Erythroblast (primary cell): ENCODE measurements around the gene WDCP.

Experiments used
- GATA1 ChIP-seq: IDR thresholded peaks from 2 replicates; pipeline ENCODE4 v1.6.1; 2011; ENCODE audit warnings: low read depth, mild to moderate bottlenecking, control low read depth, low read length, moderate library complexity
- POLR2A ChIP-seq: IDR thresholded peaks from 2 replicates; pipeline ENCODE4 v1.6.1; 2011; ENCODE audit warnings: mild to moderate bottlenecking, low read length

- no peak for TF ChIP-seq POLR2A
- no peak for TF ChIP-seq GATA1
Measured at GRCh38 chr2:24080701-24081100, 33.5 kb upstream of the WDCP start.
